ENCODE data around the gene MRGPRE.

The MRGPRE gene

DNA sequence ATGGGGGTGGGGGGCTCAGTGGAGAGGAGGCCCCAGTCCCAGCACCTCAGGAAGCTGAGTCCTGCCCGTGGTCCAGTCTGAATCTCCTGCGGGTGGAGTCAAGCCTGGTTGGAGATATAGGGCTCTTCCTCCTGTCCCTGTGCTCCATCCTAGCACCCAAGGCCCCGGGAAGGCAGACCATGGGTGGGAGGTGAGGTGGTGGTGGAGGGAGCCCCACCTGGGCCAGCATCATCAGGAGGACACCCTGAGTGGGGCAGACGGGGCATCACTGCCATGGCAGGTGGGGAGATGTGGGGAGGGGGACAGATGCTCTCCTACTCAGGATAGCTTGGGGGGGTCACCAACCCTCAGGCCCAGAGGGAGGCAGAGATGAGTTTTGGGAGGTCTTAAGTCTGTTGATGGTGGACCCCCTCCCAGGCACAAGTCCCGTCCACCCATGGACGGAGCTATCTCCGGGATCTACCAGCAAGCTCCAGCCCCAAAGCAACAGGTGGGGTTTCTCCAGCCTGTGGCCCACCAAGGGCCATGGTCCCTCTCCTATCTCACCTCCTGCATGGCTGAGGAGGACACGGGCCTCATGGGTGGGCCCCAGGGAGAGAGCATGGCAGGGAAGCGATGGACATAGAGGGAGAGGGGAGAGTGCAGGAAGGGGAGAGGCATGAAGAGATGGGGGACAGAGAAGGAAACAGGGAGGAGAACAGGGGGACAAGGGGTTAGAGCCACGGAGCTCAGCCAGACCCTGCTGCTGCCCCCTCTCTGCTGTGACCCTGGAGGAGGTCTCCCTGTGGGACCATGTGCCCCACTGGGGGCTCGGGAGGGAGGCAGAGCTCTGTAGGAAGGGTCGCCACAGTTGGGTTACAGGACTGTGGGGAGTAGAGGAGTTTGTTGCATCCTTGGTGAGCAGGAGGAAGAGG, 1.3 kb downstream of the MRGPRE start:
- H3K9me3 Mint-ChIP-seq: no peaks in the 10 kb centered on the region
- H3K27ac Mint-ChIP-seq: no peak overlapping the region
- no peaks in the 10 kb centered on the region for H3K36me3 Mint-ChIP-seq (ENCODE audit: low read depth)
- no peaks in the 10 kb centered on the region for H3K4me1 Mint-ChIP-seq (ENCODE audit: low read depth)
- H3K4me3 Mint-ChIP-seq: no peak overlapping the region
- H3K27me3 Mint-ChIP-seq: no peaks in the 10 kb centered on the region

GRCh38 chr11:3229673-3230630, 2.3 kb downstream of the MRGPRE start:
- Mint-ChIP-seq H3K9me3 (no peaks in the 10 kb centered on the region), H3K4me1 (ENCODE audit: low read depth) (no peaks in the 10 kb centered on the region), H3K27me3 (no peaks in the 10 kb centered on the region), H3K36me3 (ENCODE audit: low read depth) (no peaks in the 10 kb centered on the region), H3K4me3 (no peak overlapping the region), H3K27ac (no peak overlapping the region)

GRCh38 chr11:3228445-3228829, 3.8 kb downstream of the MRGPRE start:
- Mint-ChIP-seq H3K27ac (no peak overlapping the region), H3K4me3 (no peak overlapping the region), H3K36me3 (ENCODE audit: low read depth) (no peaks in the 10 kb centered on the region), H3K27me3 (no peaks in the 10 kb centered on the region), H3K4me1 (ENCODE audit: low read depth) (no peaks in the 10 kb centered on the region), H3K9me3 (no peaks in the 10 kb centered on the region)

- no peak overlapping the region for H3K4me3 Mint-ChIP-seq
- no peaks in the 10 kb centered on the region for H3K9me3 Mint-ChIP-seq
- H3K27me3 Mint-ChIP-seq: no peaks in the 10 kb centered on the region
- no peak overlapping the region for H3K27ac Mint-ChIP-seq
- H3K4me1 Mint-ChIP-seq (ENCODE audit: low read depth): peaks cover under 1% of the 10 kb centered on the region
- H3K36me3 Mint-ChIP-seq (ENCODE audit: low read depth): no peaks in the 10 kb centered on the region
These were observed 4.4 kb downstream of the MRGPRE start for GRCh38 chr11:3227568-3228444.

DNA sequence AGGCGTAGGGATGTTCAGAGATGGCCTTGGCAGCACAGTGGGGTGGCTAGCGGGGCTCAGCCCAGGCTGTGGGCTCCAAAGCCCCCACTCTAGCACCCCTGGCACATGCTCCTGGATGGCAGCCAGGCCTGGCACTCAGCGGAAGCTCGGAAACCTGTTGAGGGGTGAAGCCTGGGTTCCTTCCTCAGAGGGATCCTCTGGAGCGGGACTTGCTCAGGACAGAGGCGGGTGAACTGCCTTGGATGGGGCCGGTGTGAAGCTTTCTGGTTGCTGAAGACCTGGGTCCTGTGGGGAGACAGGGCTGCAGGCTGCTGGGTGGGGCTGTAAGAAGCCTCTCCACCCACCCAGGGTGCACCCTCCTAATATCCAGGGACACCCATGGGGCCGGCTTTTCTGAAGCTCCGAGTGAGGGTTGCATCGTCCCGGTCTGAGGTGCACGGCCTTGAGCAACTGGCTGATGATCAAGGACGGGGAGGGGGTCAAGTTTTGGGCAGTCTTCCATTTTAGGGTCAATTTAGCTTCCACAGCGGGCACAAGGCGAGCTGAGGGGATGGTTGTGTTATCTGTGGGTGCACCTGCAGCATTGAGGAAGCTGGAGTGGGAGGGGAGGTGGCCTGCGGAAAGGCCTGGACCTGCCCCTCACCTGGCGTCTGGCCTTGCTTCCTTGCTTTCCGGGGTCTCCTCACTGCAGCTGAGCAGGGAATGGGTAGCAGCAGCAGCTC, 5.2 kb downstream of the MRGPRE start:
- H3K36me3 Mint-ChIP-seq (ENCODE audit: low read depth): no peaks in the 10 kb centered on the region
- H3K27me3 Mint-ChIP-seq: no peaks in the 10 kb centered on the region
- H3K9me3 Mint-ChIP-seq: no peaks in the 10 kb centered on the region

DNA sequence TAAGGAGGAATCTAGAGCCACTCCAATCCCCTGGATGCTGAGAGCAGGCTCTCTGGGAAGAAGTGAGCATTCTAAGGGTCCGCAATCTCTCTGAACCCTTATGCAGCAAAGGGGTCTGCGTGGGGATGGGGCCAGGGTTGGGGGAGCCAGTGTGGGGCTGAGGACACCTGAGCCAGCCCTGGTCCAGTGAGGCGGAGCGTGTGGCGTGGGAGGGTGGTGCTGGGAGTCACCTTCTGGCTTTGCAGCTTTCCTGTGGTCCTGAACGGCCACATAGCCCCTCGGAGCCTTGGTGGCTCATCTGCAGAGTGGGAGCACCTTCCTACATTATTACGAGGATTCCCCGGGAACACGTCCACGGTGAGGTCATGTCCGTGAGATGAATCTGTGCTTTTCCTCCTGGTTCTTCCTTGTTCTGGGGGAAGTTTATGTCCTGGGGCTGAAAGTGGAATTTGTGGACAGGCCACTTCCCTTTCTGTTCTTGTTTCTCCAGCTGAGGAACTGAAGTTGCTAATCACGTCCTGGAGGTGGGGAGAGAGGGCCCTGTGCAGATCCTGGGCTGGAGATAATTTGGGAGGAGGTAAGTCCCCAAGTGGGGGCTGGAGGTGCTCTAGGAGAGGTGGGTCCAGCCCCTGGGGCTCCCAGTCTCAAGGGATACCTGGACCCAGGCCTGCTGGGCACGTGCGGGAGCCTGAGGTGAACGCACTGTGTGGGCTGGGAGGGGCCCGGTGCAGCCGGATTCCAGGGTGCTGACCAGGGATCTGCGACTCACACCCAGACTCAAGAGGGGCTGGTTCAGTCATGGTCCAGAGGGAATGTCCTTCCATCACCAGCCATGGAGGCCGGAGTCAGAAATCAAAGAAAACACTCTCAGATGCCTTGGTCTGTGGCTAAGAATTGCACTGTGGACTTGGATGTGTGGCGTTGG, 6.1 kb downstream of the MRGPRE start:
- peaks cover 4% of the 10 kb centered on the region for H3K4me1 Mint-ChIP-seq (ENCODE audit: low read depth)
- no peak overlapping the region for H3K4me3 Mint-ChIP-seq
- no peaks in the 10 kb centered on the region for H3K36me3 Mint-ChIP-seq (ENCODE audit: low read depth)
- H3K27ac Mint-ChIP-seq: no peak overlapping the region
- no peaks in the 10 kb centered on the region for H3K27me3 Mint-ChIP-seq
- H3K9me3 Mint-ChIP-seq: no peaks in the 10 kb centered on the region

More for the DNA sequence above, 5.2 kb downstream of the MRGPRE start:
- Mint-ChIP-seq H3K4me3 (no peak overlapping the region), H3K27ac (no peak overlapping the region), H3K4me1 (ENCODE audit: low read depth) (peaks cover 4% of the 10 kb centered on the region)

- no peak overlapping the region for H3K4me3 Mint-ChIP-seq
- no peaks in the 10 kb centered on the region for H3K27me3 Mint-ChIP-seq
- no peaks in the 10 kb centered on the region for H3K36me3 Mint-ChIP-seq (ENCODE audit: low read depth)
- no peak overlapping the region for H3K27ac Mint-ChIP-seq
- peaks cover 4% of the 10 kb centered on the region for H3K4me1 Mint-ChIP-seq (ENCODE audit: low read depth)
- H3K9me3 Mint-ChIP-seq: no peaks in the 10 kb centered on the region
These were observed 7.0 kb downstream of the MRGPRE start for GRCh38 chr11:3225159-3225758.

DNA sequence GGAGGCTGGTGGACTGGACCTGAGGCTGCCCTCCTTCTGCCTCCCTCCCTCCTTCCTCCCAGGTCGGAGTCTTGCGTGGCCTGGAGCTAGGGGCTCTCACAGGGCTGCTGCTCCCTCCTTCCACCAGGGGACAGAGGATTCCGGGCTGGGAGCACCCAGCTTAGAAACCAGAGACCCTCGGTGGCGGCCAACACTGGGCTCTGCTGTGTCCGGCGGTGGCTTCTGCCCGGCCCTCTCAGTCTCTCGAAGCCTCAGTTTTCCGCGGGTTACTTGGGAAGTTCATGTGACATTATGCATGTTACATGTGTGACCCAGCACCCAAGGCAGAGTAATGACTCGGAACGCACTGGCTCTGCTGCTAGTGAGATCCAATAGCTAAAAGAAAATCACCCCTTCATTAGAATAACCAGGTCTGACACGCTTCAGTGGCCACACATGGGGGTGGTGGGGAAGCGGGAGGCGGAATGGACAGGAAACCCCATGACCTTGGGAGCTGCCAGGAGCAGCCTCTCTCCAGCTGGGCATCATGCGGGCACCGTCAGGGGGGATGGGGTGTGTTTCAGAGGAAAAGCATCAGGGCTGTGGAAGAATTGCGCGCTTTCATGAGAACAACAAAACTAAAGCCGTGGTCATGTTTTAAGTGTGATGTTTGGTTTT, 7.7 kb downstream of the MRGPRE start:
- no peaks in the 10 kb centered on the region for H3K36me3 Mint-ChIP-seq (ENCODE audit: low read depth)
- H3K4me3 Mint-ChIP-seq: no peak overlapping the region
- H3K27me3 Mint-ChIP-seq: no peaks in the 10 kb centered on the region
- no peaks in the 10 kb centered on the region for H3K9me3 Mint-ChIP-seq
- no peak overlapping the region for H3K27ac Mint-ChIP-seq
- peaks cover 4% of the 10 kb centered on the region for H3K4me1 Mint-ChIP-seq (ENCODE audit: low read depth)

- Mint-ChIP-seq H3K4me3 (no peak overlapping the region), H3K27ac (no peak overlapping the region), H3K27me3 (no peaks in the 10 kb centered on the region), H3K9me3 (no peaks in the 10 kb centered on the region), H3K4me1 (ENCODE audit: low read depth) (peaks cover 4% of the 10 kb centered on the region), H3K36me3 (ENCODE audit: low read depth) (no peaks in the 10 kb centered on the region)
These were observed 8.3 kb downstream of the MRGPRE start for GRCh38 chr11:3223932-3224381.

DNA sequence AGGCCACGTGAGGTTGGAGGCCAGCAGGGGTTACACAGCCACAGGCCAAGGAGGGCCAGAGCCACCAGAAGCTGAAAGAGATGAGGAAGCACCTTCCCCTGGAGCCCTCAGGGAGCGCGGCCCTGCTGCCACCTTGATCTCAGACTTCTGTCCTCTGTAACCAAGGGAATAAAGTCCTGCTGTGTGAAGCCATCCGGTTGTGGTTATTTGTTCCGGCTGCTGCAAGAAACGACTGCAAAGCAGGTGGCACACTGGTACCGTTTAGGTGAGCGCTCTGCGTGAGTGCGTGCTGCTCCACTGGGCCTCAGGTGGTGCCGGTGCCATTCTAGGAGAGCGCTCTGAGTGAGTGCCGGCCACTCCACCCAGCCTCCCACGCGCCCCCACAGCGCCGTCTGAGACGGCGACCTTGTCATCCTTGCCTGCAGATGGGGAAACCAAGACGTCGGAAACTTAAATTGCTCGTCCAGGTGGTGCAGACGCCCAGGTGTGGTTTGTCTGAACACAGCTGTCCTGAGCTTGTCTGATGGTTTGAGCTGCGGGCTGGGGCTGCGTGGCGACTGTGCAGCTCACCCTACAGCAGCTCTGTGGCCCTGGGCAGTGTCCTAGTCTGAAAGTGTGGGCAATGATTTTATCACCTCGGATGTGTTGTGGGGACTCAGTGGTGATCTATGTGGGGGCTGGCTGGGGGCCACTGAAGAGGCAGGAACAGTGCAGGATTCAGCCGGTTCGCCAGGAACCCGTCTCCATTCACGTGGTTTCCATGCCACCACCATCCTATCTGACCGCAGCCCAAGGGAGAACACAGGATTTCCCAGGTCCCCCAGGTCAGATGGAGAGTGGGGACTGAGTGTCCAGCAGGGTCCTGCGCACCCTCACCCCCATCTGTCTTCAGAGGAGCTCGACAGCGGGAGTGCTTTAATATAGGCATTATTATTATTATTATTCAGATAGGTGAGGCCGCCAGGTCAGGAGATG, 9.0 kb downstream of the MRGPRE start:
- Mint-ChIP-seq H3K27me3 (no peaks in the 10 kb centered on the region), H3K4me1 (ENCODE audit: low read depth) (peaks cover 4% of the 10 kb centered on the region), H3K4me3 (no peak overlapping the region), H3K36me3 (ENCODE audit: low read depth) (no peaks in the 10 kb centered on the region), H3K27ac (no peak overlapping the region), H3K9me3 (no peaks in the 10 kb centered on the region)

DNA sequence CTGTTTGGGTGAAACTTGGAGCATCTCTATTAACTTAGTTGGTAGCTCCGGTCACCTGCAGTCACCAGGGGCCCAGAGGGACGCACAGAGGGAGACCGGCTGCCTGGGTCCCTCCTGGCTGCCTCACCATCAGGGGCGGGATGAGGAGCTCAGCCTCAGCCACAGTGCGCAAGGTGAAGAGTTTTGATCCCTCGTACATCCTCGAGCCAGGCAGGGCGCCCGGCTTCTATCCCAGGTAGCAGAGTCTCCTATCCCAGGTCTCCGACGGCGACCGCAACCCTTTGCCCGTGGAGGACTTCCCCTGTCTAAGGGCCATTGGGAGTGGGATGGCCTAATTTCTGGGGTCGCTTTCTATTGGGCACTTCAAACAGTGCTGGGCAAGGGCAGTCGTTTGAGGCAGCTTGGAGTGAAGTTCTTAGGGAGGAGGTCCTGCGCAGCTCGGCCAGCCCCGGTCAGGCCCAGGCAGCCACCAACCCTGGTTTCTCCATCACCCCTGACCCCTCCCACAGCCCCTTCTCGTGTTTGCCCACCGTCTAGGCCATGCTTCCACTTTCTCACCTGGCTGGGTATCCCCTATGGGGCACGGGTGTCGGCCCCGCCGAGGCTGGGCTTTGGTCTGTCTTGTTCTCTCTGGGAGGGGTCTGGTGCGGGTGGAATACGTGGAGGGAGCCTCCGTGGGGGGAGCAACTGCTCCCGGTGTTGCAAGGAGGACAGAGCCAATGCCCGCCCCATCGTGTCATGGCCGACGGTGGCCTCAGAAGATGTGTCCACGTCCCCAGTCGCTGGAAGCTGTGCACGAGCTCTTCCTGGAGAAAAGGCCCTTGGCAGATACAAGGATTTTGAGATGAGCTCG, 10.0 kb downstream of the MRGPRE start:
- H3K9me3 Mint-ChIP-seq: no peaks in the 10 kb centered on the region
- H3K27me3 Mint-ChIP-seq: no peaks in the 10 kb centered on the region
- H3K36me3 Mint-ChIP-seq (ENCODE audit: low read depth): no peaks in the 10 kb centered on the region
- no peak overlapping the region for H3K4me3 Mint-ChIP-seq
- H3K4me1 Mint-ChIP-seq (ENCODE audit: low read depth): peaks cover 4% of the 10 kb centered on the region
- H3K27ac Mint-ChIP-seq: no peak overlapping the region
